SK-N-MC (cell line): ENCODE data around the gene CCDC15.

Experiments
- EZH2 ChIP-seq: fragments of 200-600 bp; sonication (generic); IDR thresholded peaks from one replicate; pipeline ENCODE4 v1.6.1; 2017; ENCODE audit warnings: antibody characterized with exemption
- FOXP2 ChIP-seq: optimal IDR thresholded peaks from 2 replicates; pipeline ENCODE3; 2011; ENCODE audit warnings: mild to moderate bottlenecking, moderate library complexity; ENCODE audit not compliant: insufficient read depth; ENCODE audit errors: extremely low read length, control extremely low read depth
- POLR2AphosphoS5 ChIP-seq: IDR thresholded peaks from 2 replicates; pipeline ENCODE4 v1.6.1; 2012; ENCODE audit warnings: mild to moderate bottlenecking, low read depth, low read length, borderline replicate concordance

GRCh38 chr11:125071435-125071834, 117.4 kb downstream of the CCDC15 start:
- TF ChIP-seq POLR2AphosphoS5 (no peak), EZH2 (no peak), FOXP2 (no peak)
